GM12878 (cell line): Measurements from ENCODE around the gene BPIFA1. TPM values are rescaled to one million over a fixed set of nuclear protein-coding genes. Genes with fewer than 3 reads are reported as not detected.

Source experiments
- ATAC-seq: fragments of 200-7000 bp; cut with Tn5 transposase; 3 replicates; pipeline ENCODE4 v1.9.1; 2020; ENCODE audit warnings: mild to moderate bottlenecking, moderate library complexity
- BruUV-seq: library from RNA; stranded (reverse); fragments of 400-500 nt; replicated peaks from 2 replicates; lab custom pipeline; 2021; lab: Mats Ljungman, UMichigan
- CTCF ChIA-PET: fragments of 300-600 bp; sonication (Branson Sonifier 250); formaldehyde crosslinking; extraction: SDS; loops from one replicate; lab custom pipeline; 2021; ENCODE audit warnings: inconsistent platforms; lab: Yijun Ruan, JAX
- POLR2A ChIA-PET: fragments of 350-600 bp; formaldehyde crosslinking; extraction: SDS; loops from one replicate; lab custom pipeline; 2021; ENCODE audit warnings: inconsistent platforms; lab: Charles Lee
- RAD21 ChIA-PET: fragments of 300-600 bp; sonication (Branson Sonifier 250); formaldehyde crosslinking; loops from one replicate; lab custom pipeline; 2023; ENCODE audit warnings: antibody characterized with exemption; ENCODE audit not compliant: unreplicated experiment; lab: Charles Lee
- SMC1A ChIA-PET: fragments of 300-600 bp; sonication (Branson Sonifier 250); formaldehyde crosslinking; loops from one replicate; lab custom pipeline; 2023; ENCODE audit not compliant: unreplicated experiment, uncharacterized antibody; lab: Charles Lee
- DNase-seq: peaks from one replicate; pipeline ENCODE4 v3.0.0-alpha.2; 2011; ENCODE audit warnings: low read depth, low spot score
- FAIRE-seq: peaks from 3 replicates; lab custom pipeline; 2011; peaks lifted over from hg19 to GRCh38; lab: Jason Lieb, UNC
- H2AFZ ChIP-seq: 2 replicates; pipeline ENCODE4 v1.6.0; 2011; ENCODE audit warnings: low read depth, low read length, control low read depth; ENCODE audit not compliant: control insufficient read depth
- H3K27ac ChIP-seq: 2 replicates; pipeline ENCODE4 v1.5.1; 2011; ENCODE audit warnings: control low read depth; ENCODE audit not compliant: control insufficient read depth, insufficient read depth
- H3K27me3 ChIP-seq, 2 experiments: replicated peaks in 1 of 2; 2 replicates each; pipeline versions ENCODE4 v1.6.0 to v1.6.1; 2011; ENCODE audit warnings: low read length in 1 of 2; ENCODE audit not compliant: control insufficient read depth in 2 of 2, insufficient read depth in 2 of 2
- H3K36me3 ChIP-seq, 2 experiments: 2 replicates each; pipeline ENCODE4 v1.5.1; 2011; ENCODE audit warnings: low read length in 1 of 2; ENCODE audit not compliant: control insufficient read depth in 2 of 2, insufficient read depth in 2 of 2
- H3K4me1 ChIP-seq: 2 replicates; pipeline ENCODE4 v1.6.1; 2011; ENCODE audit warnings: mild to moderate bottlenecking, low read length, moderate library complexity, mixed read lengths; ENCODE audit not compliant: control insufficient read depth, insufficient read depth
- H3K4me2 ChIP-seq: 2 replicates; pipeline ENCODE4 v1.6.0; 2011; ENCODE audit warnings: control low read depth; ENCODE audit not compliant: control insufficient read depth, insufficient read depth
- H3K4me3 ChIP-seq: fragments of 200-600 bp; sonication (generic); 2 replicates; pipeline ENCODE4 v1.5.1; 2016
- H3K79me2 ChIP-seq: 2 replicates; pipeline ENCODE4 v1.6.0; 2011; ENCODE audit warnings: low read length; ENCODE audit not compliant: control insufficient read depth, insufficient read depth
- H3K9ac ChIP-seq: 2 replicates; pipeline ENCODE4 v1.8.0; 2011; ENCODE audit warnings: low read length, control low read depth, mixed read lengths; ENCODE audit not compliant: control insufficient read depth, insufficient read depth
- H3K9me3 ChIP-seq: replicated peaks from 3 replicates; pipeline ENCODE4 v1.5.1; 2011; ENCODE audit warnings: mild to moderate bottlenecking, low read length; ENCODE audit not compliant: control insufficient read depth, insufficient read depth
- H4K20me1 ChIP-seq: 2 replicates; pipeline ENCODE4 v1.6.0; 2011; ENCODE audit not compliant: control insufficient read depth, insufficient read depth
- CBFB ChIP-seq: IDR thresholded peaks from 2 replicates; pipeline ENCODE4 v1.6.1; 2016; ENCODE audit warnings: antibody characterized with exemption, low read depth
- REST ChIP-seq: IDR thresholded peaks from 2 replicates; pipeline ENCODE4 v1.6.1; 2012; ENCODE audit warnings: mild to moderate bottlenecking, low read depth, low read length
- ZBTB11 ChIP-seq: fragments of 450-650 bp; formaldehyde crosslinking; IDR thresholded peaks from 2 replicates; pipeline ENCODE4 v1.5.0; 2022; ENCODE audit warnings: mild to moderate bottlenecking, missing genetic modification characterization
- WGBS: methylation state at CpG from one replicate; pipeline ENCODE4 v1.1.6; 2016; ENCODE audit warnings: low lambda C conversion rate; ENCODE audit not compliant: insufficient replicate concordance, insufficient coverage; ENCODE audit errors: missing lambda C conversion rate; 5-methylcytosine and 5-hydroxymethylcytosine counted together
- in situ Hi-C: fragments of 300-500 bp; cut with MboI; formaldehyde crosslinking; loops from 9 replicates; pipeline ENCODE4 v1.14.3; 2018; ENCODE audit warnings: mixed read lengths
- intact Hi-C: fragments of 100-400 bp; cut with micrococcal nuclease; formaldehyde crosslinking; loops from one replicate; pipeline ENCODE4 v1.14.2; 2022; ENCODE audit not compliant: unreplicated experiment
- polyA plus RNA-seq, 11 experiments: library from polyadenylated mRNA; depleted of rRNA in 4 of 11; unstranded in 6 of 11; stranded (reverse) in 5 of 11; fragments of >200 nt; fragmentation: Nextera tagmentation in 4 of 11; fragmentation: Illumina TruSeq in 1 of 11; extraction: Ambion mirVana in 4 of 11; extraction: Trizol in 1 of 11; gene quantifications; 1 replicate in 1 of 11; 2 replicates in 10 of 11; pipeline versions ENCODE4 v1.2.1 to v1.2.3, GENCODE V29; 2011 to 2016; ENCODE audit warnings: inconsistent platforms in 2 of 11, missing spikeins in 2 of 11, low read depth in 1 of 11
- total RNA-seq, 4 experiments: library from RNA; depleted of rRNA in 3 of 4; stranded (reverse); fragments of >200 nt in 3 of 4; fragmentation: Illumina TruSeq in 1 of 4; extraction: Trizol in 1 of 4; gene quantifications; 2 replicates each; pipeline versions ENCODE4 v1.2.1 to v1.2.3, GENCODE V29; 2013 to 2021

Gene BPIFA1
- total and polyA plus RNA-seq, 10 of the 15 experiments (the other 5 are each of a cell fraction or from before 2014, with no cell fraction given): not detected

GRCh38 chr20:33242319-33243100 is 6.7 kb downstream of the BPIFA1 start:
- ChIA-PET SMC1A (no interaction called here), RAD21 (no interaction called here), CTCF (interaction anchor here (0.5 kb wide), 1 partner anchor 15 kb away, joined by 3 read pairs; no protein-coding TSS in a partner anchor), POLR2A (no interaction called here)
- no peak overlapping the region for H3K9ac ChIP-seq
- H3K27ac ChIP-seq: no peak overlapping the region
- no peaks in the 10 kb centered on the region for H3K9me3 ChIP-seq
- DNase-seq: no peak
- no TSS peak for BruUV-seq
- no peak overlapping the region for H2AFZ ChIP-seq
- H4K20me1 ChIP-seq: no peaks in the 10 kb centered on the region
- no peak for ATAC-seq
- intact Hi-C loops: no loop called here
- no peaks in the 10 kb centered on the region for H3K36me3 ChIP-seq
- H3K4me3 ChIP-seq: no peak overlapping the region
- FAIRE-seq: no peak
- 4% methylated on average over 7 of the region's 7 CpGs for WGBS
- TF ChIP-seq REST (no peak), CBFB (no peak), ZBTB11 (no peak)
- in situ Hi-C loops: no loop called here
- H3K4me1 ChIP-seq: no peaks in the 10 kb centered on the region
- H3K27me3 ChIP-seq: 0 out of 4 replicates have a peak, but pooled peaks cover 0 to 1% of the 10 kb centered on the region in 2 experiments
- H3K79me2 ChIP-seq: no peaks in the 10 kb centered on the region
- H3K4me2 ChIP-seq: no peak overlapping the region
